BJ (cell line): ENCODE measurements around the gene SCARB1. TPM values are rescaled to one million over a fixed set of nuclear protein-coding genes. Genes with fewer than 3 reads are reported as not detected.

Experiments used
- CTCF ChIA-PET: fragments of 350-600 bp; formaldehyde crosslinking; extraction: SDS; loops from one replicate; lab custom pipeline; 2021; ENCODE audit warnings: antibody characterized with exemption, inconsistent platforms; lab: Yijun Ruan, JAX
- POLR2A ChIA-PET: fragments of 300-600 bp; sonication (Branson Sonifier 250); formaldehyde crosslinking; extraction: SDS; loops from one replicate; lab custom pipeline; 2021; ENCODE audit warnings: antibody characterized with exemption; lab: Charles Lee
- DNase-seq: peaks from one replicate; pipeline ENCODE4 v3.0.0-alpha.2; 2011; ENCODE audit warnings: low read depth
- H3K27me3 ChIP-seq: 2 replicates; pipeline ENCODE4 v1.6.0; 2011; ENCODE audit warnings: low read length; ENCODE audit not compliant: control insufficient read depth, insufficient read depth
- H3K36me3 ChIP-seq: 2 replicates; pipeline ENCODE4 v1.5.1; 2011; ENCODE audit warnings: low read length; ENCODE audit not compliant: control insufficient read depth, insufficient read depth
- H3K4me3 ChIP-seq: 2 replicates; pipeline ENCODE4 v1.5.1; 2011; ENCODE audit warnings: low read depth, mild to moderate bottlenecking, control low read depth, low read length
- CTCF ChIP-seq: IDR thresholded peaks from 2 replicates; pipeline ENCODE4 v1.5.1; 2011; ENCODE audit warnings: low read depth, mild to moderate bottlenecking, control low read depth, inconsistent platforms, low read length, moderate library complexity; ENCODE audit not compliant: insufficient read depth
- polyA plus RNA-seq: library from polyadenylated mRNA; depleted of rRNA; stranded (reverse); fragments of >200 nt; gene quantifications from 2 replicates; pipeline ENCODE4 v1.2.3, GENCODE V29; 2011

The SCARB1 gene
- polyA plus RNA-seq, 1 experiment = 38.4 TPM

- no peaks in the 10 kb centered on the region for H3K27me3 ChIP-seq
- CTCF ChIA-PET = interaction anchor here (2.3 kb wide), 1 partner anchor 117 kb away, joined by 9 read pairs; no protein-coding TSS in a partner anchor
- DNase-seq = no peak
Observed at GRCh38 chr12:124788936-124789555, 74.6 kb downstream of the SCARB1 start.

GRCh38 chr12:124786061-124786964 lies 77.4 kb downstream of the SCARB1 start:
- peaks cover 4% of the 10 kb centered on the region for H3K36me3 ChIP-seq
- H3K4me3 ChIP-seq = peak overlapping the region; percentile 28
- no peak for DNase-seq
- no peak for TF ChIP-seq CTCF
- POLR2A ChIA-PET = interaction anchor here (0.6 kb wide), 1 partner anchor 1078 kb away, joined by 5 read pairs; no protein-coding TSS in a partner anchor
- CTCF ChIA-PET = interaction anchor here (0.5 to 2.3 kb wide), 6 partner anchors 8 to 1167 kb away, joined by 3 to 9 read pairs (median 3); no protein-coding TSS in a partner anchor
- no peaks in the 10 kb centered on the region for H3K27me3 ChIP-seq

More at GRCh38 chr12:124788936-124789555, 74.6 kb downstream of the SCARB1 start:
- no peak for TF ChIP-seq CTCF
- POLR2A ChIA-PET = no interaction called here
- peaks cover 6% of the 10 kb centered on the region for H3K36me3 ChIP-seq
- no peak overlapping the region for H3K4me3 ChIP-seq

- Histone ChIP-seq H3K27me3 (no peaks in the 10 kb centered on the region), H3K36me3 (peaks cover 4% of the 10 kb centered on the region), H3K4me3 (no peak overlapping the region)
- POLR2A ChIA-PET = no interaction called here
- CTCF ChIA-PET = no interaction called here
- no peak for TF ChIP-seq CTCF
- DNase-seq = no peak
Observed at GRCh38 chr12:124784871-124785572, 78.6 kb downstream of the SCARB1 start.

GRCh38 chr12:124783087-124783486 lies 80.6 kb downstream of the SCARB1 start:
- no peaks in the 10 kb centered on the region for H3K27me3 ChIP-seq
- no peak for DNase-seq
- H3K36me3 ChIP-seq = peaks cover 4% of the 10 kb centered on the region
- TF ChIP-seq CTCF = no peak
- H3K4me3 ChIP-seq = no peak overlapping the region
- CTCF ChIA-PET = interaction anchor here (0.6 to 1.6 kb wide), 3 partner anchors 9 to 123 kb away, joined by 3 to 5 read pairs (median 4); no protein-coding TSS in a partner anchor
- POLR2A ChIA-PET = no interaction called here

GRCh38 chr12:124782132-124782531 lies 81.5 kb downstream of the SCARB1 start:
- no peak overlapping the region for H3K4me3 ChIP-seq
- TF ChIP-seq CTCF = no peak
- ChIA-PET POLR2A (no interaction called here), CTCF (interaction anchor here (1.4 kb wide), 1 partner anchor 8 kb away, joined by 4 read pairs; no protein-coding TSS in a partner anchor)
- H3K27me3 ChIP-seq = no peaks in the 10 kb centered on the region
- no peak for DNase-seq
- H3K36me3 ChIP-seq = peaks cover 4% of the 10 kb centered on the region
